ENCODE results near the gene AATK.

AATK gene

DNA sequence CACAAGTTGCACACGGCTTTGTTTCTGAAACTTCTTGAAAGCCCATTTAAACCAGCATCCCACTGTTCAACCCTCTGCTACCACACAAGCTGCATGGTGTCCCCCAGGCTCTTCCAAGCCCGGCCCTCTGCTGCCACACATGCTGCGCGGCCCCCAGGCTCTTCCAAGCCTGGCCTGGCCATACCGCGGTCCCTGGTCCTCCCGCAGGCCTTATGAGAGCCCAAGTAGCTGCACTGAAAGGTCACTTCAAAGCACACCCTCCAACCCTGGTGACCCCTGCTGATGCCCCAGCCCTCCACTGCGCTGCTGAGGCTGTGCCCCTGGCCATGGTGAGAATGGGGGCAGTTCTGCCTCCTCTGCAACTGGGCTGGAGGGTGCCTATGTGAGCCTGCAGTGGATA, 26.6 kb downstream of the AATK start:
- no peak for DNase-seq

DNA sequence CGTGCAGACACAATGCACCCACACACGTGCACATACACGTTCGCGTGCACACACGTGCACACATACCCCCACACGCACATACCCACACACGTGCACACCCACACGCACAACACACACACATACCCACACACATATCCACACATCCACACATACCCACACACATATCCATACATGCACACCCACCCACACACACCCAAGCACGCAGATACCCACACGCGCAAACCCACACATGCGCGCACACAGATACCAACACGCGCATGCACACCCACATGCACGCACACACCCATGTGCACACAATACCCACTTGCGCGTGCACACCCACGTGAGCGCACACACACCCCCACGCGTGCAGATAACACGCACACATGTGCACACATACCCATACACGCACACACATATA, 27.5 kb downstream of the AATK start:
- DNase-seq, result no peak

DNA sequence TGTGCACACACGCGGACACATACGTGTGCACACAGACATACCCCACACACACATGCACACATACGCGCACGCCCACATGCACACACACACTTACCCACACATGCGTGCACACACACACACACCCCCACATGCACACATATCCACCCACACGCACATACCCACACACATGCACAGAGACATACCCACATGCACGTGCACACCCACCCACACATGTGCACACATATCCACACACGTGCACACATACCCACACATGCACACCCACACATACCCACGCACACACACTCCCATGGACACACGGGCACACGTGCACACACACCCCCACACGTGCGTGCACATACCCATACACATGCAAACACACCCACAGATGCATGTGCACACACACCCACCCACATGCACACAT, 27.9 kb downstream of the AATK start:
- DNase-seq, result no peak

DNA sequence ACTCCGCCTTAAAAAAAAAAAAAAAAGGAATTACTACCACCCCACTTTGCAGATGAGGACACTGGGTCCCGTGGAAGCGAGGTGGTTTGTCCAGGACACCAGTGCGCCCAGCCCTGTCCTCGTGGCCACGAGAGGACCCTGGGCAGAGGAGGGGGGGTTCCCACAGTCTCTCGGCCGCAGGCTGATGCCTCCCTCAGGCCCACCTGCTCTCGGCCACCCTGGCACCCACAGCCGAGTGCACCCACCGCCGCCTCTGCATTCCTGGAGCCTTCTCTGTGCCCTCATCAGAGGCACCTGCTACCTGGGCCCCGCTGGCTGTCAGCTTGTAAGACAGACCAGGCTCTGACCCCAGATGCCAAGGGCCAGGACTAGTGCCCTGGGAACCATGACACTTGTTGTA, 28.8 kb downstream of the AATK start:
- DNase-seq, result no peak

DNA sequence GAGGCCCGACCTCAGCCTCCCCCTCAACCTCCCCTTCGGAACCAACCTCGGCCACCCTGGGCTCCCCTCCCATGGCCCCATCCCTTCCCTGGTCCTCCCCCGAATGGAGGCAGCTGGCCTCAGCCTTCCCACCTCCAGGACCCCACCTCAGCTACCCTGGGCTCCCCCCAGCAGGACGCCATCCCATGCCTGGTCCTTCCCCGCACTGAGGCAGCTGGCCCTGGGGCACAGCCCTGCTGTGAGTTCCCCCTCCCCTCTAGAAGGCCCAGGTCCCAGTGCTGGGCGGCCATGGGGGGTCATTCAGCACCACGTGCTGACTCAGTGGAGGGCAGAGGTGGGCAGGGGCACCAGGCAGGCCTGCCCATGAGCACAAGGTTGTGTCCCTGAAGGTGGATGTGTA, 29.7 kb downstream of the AATK start:
- DNase-seq, result no peak

DNA sequence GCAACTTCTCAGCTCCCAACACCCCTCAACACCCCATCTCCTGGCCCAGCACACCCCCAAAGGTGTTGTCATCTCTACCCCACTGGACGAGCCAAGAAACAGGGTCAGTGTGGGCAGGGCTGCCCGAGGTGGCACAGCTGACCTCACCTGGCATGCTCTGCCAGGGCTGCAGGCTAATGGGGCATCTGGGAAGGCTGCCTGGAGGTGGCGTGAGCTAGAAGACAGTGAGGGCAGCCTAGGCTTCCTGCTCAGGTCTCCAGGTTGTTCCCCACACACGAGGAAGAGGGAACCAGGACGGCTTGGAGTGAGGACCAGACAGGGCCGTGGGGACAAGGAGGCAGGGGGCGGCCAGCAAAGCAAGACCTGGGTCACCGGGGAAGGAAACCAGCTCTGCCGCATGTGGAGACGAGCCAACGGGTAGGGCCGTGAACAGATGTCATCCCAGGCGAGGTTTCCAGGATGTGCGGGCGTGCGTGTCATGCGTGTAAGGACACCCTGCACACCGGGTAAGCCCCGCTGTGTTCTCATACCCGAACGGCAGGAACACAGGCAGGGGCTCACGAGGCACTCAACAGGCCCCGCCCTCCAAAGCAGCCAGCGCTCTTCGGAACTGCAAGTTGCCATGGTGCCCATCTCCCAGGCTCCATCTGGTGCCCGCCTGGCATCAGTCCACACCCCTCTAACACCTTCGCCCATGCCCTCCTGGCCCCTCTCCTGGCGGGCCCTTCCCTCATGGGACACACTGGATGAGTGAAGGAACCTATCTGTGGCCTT, 30.3 kb downstream of the AATK start:
- DNase-seq, result no peak

DNA sequence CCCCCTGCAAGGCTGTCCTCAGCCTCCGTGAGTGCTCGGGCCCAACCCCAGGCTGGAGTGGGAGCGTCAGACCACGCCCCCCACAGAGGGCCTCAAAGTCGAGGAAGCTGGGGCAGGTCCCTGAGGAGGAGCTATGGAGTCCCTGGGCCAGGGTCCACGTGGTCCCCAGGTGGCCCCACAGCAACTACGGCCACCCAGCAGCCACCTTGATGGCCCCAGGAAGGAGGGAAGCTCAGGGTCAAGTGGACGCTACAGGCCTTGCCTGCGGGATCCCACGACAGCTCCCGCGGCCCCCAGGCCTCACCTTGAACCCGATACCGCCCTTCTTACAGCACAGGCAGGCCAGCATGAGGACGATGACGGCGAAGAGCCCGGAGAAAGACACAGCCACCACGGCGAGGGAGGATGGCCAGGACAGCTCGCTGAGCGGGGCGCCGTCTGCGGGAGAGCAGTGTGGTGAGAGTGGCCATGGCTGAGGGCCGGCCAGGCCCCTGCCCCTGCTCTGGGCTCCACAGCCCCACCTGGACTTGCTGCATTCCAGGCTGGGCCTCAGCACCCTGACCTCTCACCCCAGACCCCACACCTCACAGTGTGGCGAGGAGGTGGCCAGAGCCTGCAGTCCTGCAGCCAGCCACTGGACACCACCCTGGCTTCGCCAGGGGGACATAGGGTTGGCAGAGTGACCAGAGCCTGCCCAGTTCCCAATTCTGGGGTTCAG, 31.8 kb downstream of the AATK start:
- no peak for DNase-seq

DNA sequence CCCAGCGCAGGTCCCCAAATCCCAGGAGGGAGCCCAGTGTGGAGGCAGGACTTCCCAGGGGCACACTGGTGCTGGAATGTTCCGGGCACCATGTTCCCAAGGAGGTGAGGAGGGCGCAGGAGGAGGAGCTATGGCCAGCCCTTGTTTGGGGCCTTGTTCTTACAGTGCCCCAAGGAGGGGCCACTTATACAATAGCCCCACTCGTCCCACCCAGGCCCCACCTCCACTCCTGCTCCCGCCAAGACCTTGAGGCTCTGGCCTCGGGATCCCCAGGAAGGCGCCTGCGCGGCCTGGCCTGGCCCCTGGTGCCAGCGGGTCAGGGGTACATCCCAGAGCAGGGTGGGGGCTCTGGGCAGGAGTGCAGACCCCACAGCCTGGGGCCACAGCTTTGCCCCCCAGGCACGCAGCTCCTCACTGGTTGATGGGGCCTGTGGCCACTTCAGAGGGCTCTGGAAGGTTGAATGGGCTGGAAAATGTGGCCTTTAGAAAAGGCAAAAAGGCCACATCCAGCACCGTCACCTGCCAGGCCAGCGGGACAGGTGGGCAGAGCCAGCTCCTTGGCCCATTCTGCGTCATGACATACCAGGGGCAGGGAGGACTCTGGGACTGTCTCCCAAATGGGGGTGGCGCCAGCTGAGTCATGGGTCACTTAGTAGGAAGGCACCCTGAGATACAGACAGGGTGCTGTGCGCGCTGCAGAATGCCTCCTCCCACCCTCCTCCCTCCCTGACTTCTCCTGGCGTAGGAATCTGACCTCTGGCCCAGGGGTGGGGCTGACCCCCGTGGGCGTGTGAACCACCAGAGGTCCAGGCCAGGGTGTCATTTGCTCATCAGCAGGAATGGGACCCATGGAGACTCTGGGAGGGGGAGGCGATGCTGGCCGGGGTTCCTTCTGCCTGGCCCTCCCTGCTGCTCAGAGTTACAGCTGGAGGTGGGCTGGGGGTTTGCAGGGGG, 33.0 kb downstream of the AATK start:
- no peak for DNase-seq

DNA sequence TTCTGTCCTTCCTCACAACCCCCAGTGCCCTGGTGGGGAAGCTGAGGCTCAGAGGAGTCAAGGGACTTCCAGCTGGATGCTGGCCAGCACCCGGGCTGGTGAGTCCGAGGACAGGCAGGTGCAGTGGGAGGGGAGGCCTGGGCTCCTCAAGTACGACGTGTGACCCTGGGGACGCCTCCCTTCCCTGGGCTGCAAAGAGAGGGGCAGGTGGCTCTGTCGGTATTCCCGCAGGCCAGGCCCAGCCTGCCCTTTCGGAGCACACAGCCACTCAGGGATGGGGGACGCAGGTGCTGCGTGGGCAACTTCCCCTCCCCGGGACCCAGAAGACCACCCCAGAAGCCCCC, 33.9 kb downstream of the AATK start:
- no peak for DNase-seq

DNA sequence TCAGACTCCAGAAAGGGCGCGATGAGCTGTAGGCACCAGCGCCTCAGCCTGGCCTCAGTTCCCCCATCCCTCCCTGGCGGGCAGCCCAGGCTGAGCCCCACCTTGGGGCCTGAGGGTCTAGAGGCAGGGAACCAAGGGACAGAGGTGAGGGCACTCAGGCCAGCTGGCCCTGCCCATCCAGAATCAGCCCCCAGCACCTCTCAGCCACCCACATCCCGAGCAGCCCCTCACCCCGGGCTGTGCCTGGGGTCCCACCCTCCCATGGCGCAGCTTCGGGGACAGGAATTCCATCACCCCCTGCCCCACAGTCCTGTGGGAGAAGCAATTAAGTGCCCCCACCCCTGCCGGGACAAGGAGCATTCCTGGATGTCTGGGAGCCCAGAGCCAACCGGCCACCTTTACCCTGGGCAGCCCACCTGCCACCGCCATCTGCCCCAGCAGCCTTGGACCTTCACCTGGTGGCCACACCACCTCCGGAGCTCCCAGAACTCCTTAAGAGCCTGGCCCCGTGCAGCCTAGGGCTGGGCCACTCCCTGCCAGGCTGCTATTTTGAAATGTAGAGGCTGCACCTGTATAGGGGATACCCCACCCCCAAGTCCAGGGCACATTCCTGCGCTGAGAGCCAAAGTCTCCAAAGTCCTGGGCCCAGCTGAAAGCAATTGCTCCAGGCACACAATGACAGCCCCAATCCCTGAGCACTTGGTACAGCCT, 34.4 kb downstream of the AATK start:
- DNase-seq, result no peak

DNA sequence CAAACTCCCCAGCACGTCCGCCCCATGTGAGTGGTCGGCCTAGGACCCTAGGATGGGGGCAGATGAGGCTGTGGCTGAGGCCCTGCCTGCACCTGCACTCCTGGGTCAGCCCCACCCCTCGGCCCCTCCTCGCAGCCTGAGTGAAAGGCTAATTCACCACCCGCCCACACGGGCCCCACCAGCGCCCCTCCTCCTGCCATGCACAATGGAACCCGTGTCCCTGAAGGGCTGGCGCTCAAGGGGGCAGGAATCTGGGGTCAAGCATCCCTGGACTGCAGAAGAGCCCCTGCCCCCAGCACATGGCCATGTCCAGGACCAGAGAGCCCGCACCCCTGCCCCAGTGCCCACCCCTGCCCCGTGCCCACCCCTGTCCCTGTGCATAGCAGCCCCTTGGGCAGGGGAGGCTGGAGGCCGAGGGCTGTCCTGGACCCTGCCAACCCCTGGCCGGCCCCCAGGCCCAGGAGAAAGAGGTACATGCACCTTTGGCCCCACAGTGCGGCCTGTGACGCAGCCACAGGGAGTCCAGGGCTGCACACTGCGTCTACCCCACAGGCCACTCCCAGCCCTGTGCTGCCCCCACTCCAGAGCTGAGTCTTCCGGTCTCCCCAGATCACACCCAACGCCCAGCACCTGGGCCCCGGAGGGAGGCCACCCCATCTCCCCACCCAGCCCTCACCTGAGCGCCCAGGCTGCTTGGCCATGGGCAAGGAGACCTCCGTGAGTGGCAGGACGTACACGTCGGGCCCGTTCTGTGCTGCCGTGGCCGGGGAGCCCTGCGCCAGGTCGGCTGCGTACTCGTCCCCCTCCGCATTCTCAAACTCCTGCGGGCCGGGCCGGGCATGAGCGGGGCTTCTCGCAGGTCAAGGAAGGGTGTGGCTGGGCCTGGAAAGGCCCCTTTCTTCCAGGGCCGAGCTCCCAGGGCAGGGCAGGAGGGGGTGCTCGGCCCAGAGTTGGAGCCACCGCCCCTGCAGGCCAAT, 35.3 kb downstream of the AATK start:
- DNase-seq, result no peak

DNA sequence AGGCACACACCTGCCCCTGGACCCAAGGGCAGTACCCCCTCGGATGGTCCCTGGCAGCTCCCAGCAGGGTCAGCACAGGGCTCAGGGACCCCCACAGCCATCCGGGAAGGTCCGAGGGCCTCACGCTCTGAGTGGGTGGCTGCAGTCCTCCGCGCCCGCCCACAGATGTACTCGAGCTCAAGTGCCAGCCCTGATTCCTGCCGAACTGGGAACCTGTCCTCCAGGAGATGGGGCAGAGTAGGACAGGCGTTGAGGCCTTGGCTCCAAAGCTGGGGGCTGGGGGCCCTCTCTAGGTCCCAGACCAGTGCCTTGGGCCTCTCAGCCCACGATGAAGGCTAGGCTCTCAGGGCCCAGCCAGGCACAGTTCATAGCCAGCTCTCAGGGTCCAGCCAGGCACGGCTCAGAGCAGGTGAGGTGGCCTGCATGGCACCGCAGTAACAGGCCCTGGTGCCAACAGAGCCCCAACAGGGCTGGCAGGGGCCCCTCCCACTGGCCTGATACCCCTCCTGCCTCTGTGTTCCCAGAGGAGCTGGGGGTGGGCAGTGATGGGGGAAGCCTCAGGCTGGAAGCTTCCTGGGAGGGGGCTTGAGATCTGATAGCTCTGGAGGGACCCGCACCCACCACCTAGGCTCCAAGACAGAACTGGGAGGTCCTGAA, 36.2 kb downstream of the AATK start:
- no peak for DNase-seq

DNA sequence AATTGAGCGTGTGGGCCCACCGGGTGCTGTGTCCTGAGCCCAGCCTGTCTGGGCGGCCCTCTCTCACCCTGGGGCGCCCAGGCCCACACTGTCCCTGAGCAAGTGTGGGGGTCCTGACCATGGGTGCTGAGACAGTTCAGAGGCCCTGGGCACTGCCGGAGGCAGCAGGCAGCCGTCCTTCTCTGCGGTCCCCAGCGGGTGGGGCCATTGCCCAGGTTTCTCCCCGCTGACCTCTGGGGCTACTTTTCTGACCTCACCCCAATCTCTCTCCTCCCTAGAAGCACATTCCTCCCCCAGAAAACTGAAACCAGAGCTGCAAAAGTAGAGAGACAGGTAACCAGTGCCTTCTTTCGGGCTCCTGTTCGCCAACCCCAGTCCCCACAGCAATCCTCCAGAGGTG, 36.7 kb downstream of the AATK start:
- no peak for DNase-seq

DNA sequence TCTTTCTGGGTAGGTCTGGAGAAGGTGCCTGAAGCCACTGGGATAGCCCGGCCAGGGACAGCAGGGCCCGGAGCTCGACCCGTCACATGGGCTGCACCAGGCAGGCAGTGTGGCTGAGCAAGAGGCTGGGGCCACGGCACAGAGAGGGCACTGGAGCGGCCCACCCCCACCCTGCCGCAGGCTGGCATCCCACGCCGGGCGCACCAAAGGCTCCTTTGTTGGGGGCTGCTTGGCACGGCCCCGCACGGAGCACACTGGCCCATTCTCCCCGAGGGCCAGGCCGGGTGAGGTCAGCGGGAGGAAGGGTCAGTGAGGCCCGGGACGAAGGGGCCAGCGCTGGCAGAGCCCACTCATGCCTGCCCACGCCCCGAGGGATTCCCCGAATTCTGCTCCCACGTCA, 37.2 kb downstream of the AATK start:
- no peak for DNase-seq

DNA sequence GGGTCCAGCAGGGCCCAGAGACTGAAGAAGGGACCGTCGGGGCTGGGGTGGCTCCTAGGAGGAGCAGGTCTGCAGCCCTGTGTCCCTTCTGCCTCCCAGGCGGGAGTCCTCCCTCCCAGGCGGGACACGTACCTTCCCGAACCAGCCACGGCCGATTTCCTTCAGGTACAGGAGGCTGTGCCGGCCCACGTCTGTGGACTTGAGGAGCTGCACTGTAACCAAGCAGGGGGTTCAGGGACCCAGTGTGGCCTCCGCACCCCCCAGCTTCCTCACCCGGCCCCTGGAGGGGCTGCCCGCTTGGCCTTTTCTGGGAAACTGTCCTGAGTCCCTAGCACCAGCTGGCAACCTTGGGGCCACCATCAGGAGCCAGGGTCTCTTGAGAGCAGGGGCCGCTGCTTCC, 37.7 kb downstream of the AATK start:
- DNase-seq, result no peak

DNA sequence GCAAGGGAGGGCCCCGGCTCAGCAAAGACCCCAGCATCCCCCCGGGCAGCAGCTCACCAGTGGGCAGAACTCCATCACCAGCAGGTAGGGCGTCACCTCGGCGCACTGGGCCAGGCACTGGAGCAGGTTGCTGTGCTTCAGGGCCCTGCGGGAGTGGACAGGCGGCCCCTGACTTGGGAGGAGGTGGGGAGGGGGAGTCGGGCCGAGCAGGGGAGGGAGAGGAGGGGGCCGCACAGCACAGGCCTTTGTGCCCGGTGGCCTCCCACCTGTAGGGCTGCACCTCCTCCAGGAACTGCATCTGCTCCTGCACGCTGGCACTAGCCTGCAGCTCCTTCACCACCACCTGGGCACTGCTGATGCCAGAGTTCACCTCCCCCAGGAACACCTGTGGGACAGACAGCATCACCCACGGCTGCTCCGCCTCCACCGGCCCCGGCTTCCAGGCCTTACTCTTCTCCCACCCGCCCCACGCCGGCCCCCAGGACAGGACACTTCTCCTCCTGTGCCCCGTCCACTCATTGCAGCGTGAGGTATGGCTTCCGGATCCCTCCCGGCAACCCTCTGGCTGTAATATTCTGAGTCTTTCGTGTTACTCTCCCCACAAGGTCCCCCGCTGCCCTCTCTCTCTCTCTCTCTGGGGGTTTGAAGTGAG, 38.4 kb downstream of the AATK start:
- DNase-seq, result no peak

DNA sequence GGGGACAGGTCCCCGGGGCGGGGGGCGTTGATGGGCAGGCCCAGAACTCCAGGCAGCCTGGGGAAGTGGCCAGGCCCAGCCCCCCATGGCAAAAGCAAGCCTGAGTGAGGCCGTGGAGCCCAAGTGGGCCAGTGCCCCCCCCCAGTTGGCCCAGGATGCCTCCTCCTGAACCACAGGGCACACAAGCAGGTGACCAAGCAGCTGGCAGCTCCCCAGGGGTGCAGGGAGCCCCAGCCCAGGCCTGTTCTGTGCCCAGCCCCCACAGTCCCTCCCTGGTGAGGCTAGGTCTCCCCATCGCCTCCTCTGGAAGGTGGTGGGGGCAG, 38.9 kb downstream of the AATK start:
- no peak for DNase-seq

DNA sequence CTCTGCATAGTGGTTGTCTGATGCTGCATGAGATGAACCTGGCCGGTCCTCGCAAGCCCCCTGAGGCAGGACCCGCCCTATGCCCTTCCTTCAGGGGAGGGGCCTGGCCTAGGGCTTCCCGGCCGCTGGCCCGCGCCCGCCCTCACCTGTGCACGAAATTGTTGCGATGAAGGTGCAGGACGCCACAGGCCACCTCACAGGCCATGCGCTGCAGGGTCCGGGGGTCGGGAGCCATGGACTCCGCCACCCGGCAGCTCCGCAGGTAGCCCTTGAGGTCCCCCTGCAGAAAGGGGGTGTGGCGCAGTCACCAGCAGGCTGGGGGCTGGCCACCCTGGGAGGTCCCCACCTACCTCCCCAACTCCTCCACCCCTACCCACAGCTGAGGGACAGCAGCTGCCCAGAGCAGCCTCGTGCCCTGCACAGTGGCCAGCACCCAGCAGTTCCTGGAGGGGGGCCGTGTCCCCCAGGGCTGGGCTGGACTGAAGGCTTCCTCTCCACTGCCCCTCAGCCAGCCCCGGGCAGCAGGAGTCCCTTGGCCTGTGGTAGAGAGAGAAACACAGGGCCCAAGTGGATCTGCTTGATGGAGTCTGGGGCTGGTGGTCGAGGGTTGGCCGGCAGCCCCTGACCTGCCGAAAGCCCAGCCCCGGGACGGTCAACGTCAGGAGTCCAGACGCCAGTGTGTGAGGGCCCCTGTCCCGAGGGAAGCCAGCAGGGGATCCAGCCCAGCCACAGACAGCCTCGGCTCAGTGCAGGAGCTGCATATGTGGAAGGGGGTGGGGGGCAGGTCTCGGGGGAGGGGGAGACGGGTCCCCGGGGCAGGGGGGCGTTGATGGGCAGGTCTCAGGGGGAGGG, 39.5 kb downstream of the AATK start:
- no peak for DNase-seq

DNA sequence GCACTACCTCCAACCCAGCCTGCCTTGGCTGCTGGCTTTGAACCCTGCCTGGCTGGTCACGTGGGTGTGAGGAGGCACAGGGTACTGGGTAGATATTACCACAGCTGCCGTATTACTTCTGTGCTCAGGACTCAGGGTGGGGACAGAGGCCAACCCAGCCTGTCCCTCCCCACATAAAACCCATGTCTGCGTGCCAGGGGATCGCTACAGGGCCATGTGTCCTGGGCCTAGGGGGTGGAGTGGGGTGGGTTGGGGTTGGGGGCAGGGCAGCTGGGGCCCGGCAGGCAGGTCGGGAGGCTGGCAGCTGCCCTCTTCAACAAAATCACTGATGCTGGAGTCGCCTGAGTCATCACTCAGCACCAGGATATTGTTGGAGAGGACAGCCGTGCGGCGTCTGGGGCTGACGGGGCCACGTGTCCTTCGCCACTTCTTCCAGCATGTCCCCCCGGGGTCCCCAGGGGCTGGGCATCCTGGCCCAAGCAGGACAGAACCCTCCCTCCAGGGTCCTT, 40.4 kb downstream of the AATK start:
- DNase-seq, result no peak

DNA sequence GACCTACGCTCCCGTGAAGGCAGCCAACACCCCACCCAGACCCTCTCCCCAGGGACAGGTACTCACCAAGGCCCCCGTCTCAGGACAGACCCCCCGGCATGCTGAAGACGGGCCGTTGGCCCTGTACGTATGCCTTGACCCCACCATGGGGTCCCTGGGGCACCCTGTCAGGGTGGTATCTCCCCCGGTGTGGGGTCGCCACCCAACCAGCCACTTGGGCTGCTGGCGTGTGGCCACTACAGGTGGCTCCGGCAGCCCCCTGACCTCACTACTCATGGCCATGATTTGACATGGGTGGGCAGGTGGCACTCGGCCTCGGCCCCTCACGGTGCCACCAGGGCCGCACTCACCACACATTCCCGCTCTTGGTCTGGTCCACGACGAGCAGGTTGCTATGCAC, 41.6 kb downstream of the AATK start:
- DNase-seq, result no peak
